ENCODE data around the gene ZBTB38. TPM values are rescaled to one million over a fixed set of nuclear protein-coding genes. Genes with fewer than 3 reads are reported as not detected.

Gene ZBTB38
- total and polyA plus RNA-seq, 2 of the 13 experiments (the other 11 are each of a cell fraction or from before 2014, with no cell fraction given): 26.8 to 51.7 TPM

DNA sequence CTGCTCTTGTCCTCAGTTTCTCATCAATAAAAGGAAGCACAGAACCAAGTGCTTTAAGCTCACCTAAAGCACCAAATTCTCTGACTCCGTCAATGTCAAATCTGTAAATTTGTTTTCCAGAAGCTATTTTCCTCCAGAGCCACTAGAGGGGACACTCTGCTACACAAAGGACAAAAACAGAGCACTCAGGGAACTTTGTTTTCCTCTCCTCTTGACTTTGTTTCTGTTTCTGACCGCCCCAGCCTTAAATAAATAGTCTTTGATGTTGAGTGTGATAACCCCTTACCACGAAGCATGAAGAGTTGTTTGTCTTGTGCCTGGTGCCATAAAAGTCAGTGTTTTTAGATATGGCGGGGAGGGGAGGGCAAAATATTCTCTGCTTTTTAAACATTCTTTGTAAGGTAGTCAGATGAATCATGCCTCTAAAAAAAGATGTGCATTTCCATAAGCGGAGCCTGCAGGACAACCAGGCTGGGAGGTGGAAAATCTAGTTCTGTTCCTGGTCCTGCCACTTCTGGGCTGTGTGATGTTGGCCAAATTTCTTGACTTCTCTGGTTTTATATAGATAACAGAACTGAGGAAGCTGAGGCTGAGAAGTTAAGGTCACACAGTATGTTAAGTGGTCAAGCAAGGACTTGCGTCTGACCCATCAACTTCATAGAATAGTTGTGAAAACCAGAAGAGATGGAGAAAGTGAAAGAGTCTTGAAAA is 7.3 kb upstream of the ZBTB38 start (continued):
- TF ChIP-seq RFXANK (CRISPR knock-in tag; IDR thresholded peaks at IDR 0.05) (peak; percentile 27; the same call in 1 of the 2 replicates), FUBP1 (CRISPR knock-in tag; IDR thresholded peaks at IDR 0.05; ENCODE audit: borderline replicate concordance) (no peak), HMG20B (CRISPR knock-in tag; conservative IDR thresholded peaks at IDR 0.05) (peak; percentile 58; the same call in 1 of the 2 replicates), TAF15 (IDR thresholded peaks at IDR 0.05; ENCODE audit: low read depth, low read length, poor library complexity, severe bottlenecking) (no peak), ZNF326 (CRISPR knock-in tag; IDR thresholded peaks at IDR 0.05; ENCODE audit: borderline replicate concordance) (no peak), NBN (conservative IDR thresholded peaks at IDR 0.05) (no peak), MEF2D (CRISPR knock-in tag; IDR thresholded peaks at IDR 0.05) (peak; percentile 96), ZNF280B (CRISPR knock-in tag; IDR thresholded peaks at IDR 0.05; ENCODE audit: borderline replicate concordance) (no peak), CSRNP1 (CRISPR knock-in tag; IDR thresholded peaks at IDR 0.05) (no peak), ATAD3A (CRISPR knock-in tag; IDR thresholded peaks at IDR 0.05) (no peak), JUN (CRISPR knock-in tag; IDR thresholded peaks at IDR 0.05) (peak; percentile 37; the same call in 1 of the 2 replicates), ZSCAN9 (CRISPR knock-in tag; IDR thresholded peaks at IDR 0.05; ENCODE audit: borderline replicate concordance) (0 out of 2 replicates have a peak, but pooled peaks have one; percentile 43), ZNF660 (CRISPR knock-in tag; IDR thresholded peaks at IDR 0.05; ENCODE audit: borderline replicate concordance, low read depth) (no peak), MIER3 (CRISPR knock-in tag; IDR thresholded peaks at IDR 0.05; ENCODE audit: borderline replicate concordance) (peak; percentile 68; the same call in 1 of the 2 replicates), KLF13 (CRISPR knock-in tag; IDR thresholded peaks at IDR 0.05) (no peak), GATAD2A (CRISPR knock-in tag; IDR thresholded peaks at IDR 0.05) (peak; percentile 89)
- TF ChIP-seq, protein P1, sequence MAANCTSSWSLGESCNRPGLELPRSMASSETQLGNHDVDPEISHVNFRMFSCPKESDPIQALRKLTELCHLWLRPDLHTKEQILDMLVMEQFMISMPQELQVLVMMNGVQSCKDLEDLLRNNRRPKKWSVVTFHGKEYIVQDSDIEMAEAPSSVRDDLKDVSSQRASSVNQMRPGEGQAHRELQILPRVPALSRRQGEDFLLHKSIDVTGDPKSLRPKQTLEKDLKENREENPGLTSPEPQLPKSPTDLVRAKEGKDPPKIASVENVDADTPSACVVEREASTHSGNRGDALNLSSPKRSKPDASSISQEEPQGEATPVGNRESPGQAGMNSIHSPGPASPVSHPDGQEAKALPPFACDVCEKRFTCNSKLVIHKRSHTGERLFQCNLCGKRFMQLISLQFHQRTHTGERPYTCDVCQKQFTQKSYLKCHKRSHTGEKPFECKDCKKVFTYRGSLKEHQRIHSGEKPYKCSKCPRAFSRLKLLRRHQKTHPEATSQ (CRISPR knock-in tag; IDR thresholded peaks at IDR 0.05; ENCODE audit: borderline replicate concordance): no peak; the same call in 1 of the 2 replicates
- TF ChIP-seq, protein P2, sequence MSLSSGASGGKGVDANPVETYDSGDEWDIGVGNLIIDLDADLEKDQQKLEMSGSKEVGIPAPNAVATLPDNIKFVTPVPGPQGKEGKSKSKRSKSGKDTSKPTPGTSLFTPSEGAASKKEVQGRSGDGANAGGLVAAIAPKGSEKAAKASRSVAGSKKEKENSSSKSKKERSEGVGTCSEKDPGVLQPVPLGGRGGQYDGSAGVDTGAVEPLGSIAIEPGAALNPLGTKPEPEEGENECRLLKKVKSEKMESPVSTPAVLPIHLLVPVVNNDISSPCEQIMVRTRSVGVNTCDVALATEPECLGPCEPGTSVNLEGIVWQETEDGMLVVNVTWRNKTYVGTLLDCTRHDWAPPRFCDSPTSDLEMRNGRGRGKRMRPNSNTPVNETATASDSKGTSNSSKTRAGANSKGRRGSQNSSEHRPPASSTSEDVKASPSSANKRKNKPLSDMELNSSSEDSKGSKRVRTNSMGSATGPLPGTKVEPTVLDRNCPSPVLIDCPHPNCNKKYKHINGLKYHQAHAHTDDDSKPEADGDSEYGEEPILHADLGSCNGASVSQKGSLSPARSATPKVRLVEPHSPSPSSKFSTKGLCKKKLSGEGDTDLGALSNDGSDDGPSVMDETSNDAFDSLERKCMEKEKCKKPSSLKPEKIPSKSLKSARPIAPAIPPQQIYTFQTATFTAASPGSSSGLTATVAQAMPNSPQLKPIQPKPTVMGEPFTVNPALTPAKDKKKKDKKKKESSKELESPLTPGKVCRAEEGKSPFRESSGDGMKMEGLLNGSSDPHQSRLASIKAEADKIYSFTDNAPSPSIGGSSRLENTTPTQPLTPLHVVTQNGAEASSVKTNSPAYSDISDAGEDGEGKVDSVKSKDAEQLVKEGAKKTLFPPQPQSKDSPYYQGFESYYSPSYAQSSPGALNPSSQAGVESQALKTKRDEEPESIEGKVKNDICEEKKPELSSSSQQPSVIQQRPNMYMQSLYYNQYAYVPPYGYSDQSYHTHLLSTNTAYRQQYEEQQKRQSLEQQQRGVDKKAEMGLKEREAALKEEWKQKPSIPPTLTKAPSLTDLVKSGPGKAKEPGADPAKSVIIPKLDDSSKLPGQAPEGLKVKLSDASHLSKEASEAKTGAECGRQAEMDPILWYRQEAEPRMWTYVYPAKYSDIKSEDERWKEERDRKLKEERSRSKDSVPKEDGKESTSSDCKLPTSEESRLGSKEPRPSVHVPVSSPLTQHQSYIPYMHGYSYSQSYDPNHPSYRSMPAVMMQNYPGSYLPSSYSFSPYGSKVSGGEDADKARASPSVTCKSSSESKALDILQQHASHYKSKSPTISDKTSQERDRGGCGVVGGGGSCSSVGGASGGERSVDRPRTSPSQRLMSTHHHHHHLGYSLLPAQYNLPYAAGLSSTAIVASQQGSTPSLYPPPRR (CRISPR knock-in tag; IDR thresholded peaks at IDR 0.05; ENCODE audit: borderline replicate concordance): peak; percentile 88; the same call in 1 of the 2 replicates

Data from HepG2 (cell line).